Activated CD4-positive, alpha-beta T cell treated with anti-CD3 and anti-CD28 coated beads for 36 hours (primary cell): ENCODE results near the gene IER3. TPM values are rescaled to one million over a fixed set of nuclear protein-coding genes. Genes with fewer than 3 reads are reported as not detected.

Source experiments
- ATAC-seq: fragments of 200-7000 bp; cut with Tn5 transposase; one replicate; pipeline ENCODE4 v1.10.0; 2021; ENCODE audit warnings: mild to moderate bottlenecking, moderate library complexity
- CTCF ChIA-PET: fragments of 350-600 bp; sonication (Branson Sonifier 250); formaldehyde crosslinking; loops from one replicate; lab custom pipeline; 2021; ENCODE audit warnings: antibody characterized with exemption; lab: Charles Lee
- POLR2A ChIA-PET: fragments of 350-600 bp; sonication (Branson Sonifier 250); formaldehyde crosslinking; loops from one replicate; lab custom pipeline; 2021; ENCODE audit warnings: antibody characterized with exemption, inconsistent platforms; lab: Charles Lee
- DNase-seq: peaks from one replicate; pipeline ENCODE4 v3.0.0-alpha.2; 2020
- H3K27ac Mint-ChIP-seq: one replicate; pipeline ENCODE4 v1.8.0; 2021; ENCODE audit warnings: mixed read lengths
- H3K27me3 Mint-ChIP-seq: one replicate; pipeline ENCODE4 v1.8.0; 2021; ENCODE audit warnings: mixed read lengths
- H3K36me3 Mint-ChIP-seq: one replicate; pipeline ENCODE4 v1.8.0; 2021; ENCODE audit warnings: low read depth, mixed read lengths
- H3K4me1 Mint-ChIP-seq: one replicate; pipeline ENCODE4 v1.8.0; 2021; ENCODE audit warnings: mixed read lengths
- H3K4me3 Mint-ChIP-seq: one replicate; pipeline ENCODE4 v1.8.0; 2021; ENCODE audit warnings: mild to moderate bottlenecking, moderate library complexity, mixed read lengths
- H3K9me3 Mint-ChIP-seq: one replicate; pipeline ENCODE4 v1.8.0; 2021; ENCODE audit warnings: low read depth, mixed read lengths
- intact Hi-C, 2 experiments: fragments of 100-400 bp; cut with DNase I in 1 of 2; cut with micrococcal nuclease in 1 of 2; formaldehyde crosslinking; loops; one replicate each; pipeline versions ENCODE4 v1.14.2 to v1.15.1; 2022 to 2024; cut with DNase I, micrococcal nuclease
- total RNA-seq, 2 experiments: library from RNA; stranded (reverse); gene quantifications; one replicate each; pipeline ENCODE4 v1.2.3, GENCODE V29; 2021

The IER3 gene
- total RNA-seq = 100 to 1,000 TPM; 196 to 221 TPM

- Mint-ChIP-seq H3K36me3 (peaks cover 48% of the 10 kb centered on the region), H3K9me3 (no peaks in the 10 kb centered on the region), H3K4me1 (peaks cover 63% of the 10 kb centered on the region), H3K27ac (peak within 1 kb of the TSS; percentile 95), H3K4me3 (peak within 1 kb of the TSS; percentile 96), H3K27me3 (no peaks in the 10 kb centered on the region)
- intact Hi-C loops = loop anchor here (1.0 to 10.0 kb wide), 7 partner anchors 25 to 611 kb away; partner anchors contain the start of genes HLA-B (in 1 of the 2) and VARS2 (in 1 of the 2)
- DNase-seq (peak; percentile 93), ATAC-seq (peak; percentile 47)
- CTCF ChIA-PET = interaction anchor here (0.7 to 1.5 kb wide), 5 partner anchors 18 to 350 kb away, joined by 3 to 9 read pairs (median 3); no protein-coding TSS in a partner anchor
- POLR2A ChIA-PET = interaction anchor here (0.5 to 1.6 kb wide), 10 partner anchors 9 to 97 kb away, joined by 3 to 10 read pairs (median 4); partner anchors contain the start of gene MDC1
Measured at GRCh38 chr6:30744054-30744805, at the start of gene IER3. TSS of gene IER3 (minus strand) at chr6:30744547. CDS start at chr6:30744518, 29 bp downstream.

GRCh38 chr6:30793521-30794194 lies 49.3 kb upstream of the IER3 start:
- no peaks in the 10 kb centered on the region for H3K9me3 Mint-ChIP-seq
- peaks cover 63% of the 10 kb centered on the region for H3K4me1 Mint-ChIP-seq
- peak overlapping the region; percentile 94 for H3K27ac Mint-ChIP-seq
- H3K27me3 Mint-ChIP-seq = no peaks in the 10 kb centered on the region
- H3K36me3 Mint-ChIP-seq = peaks cover 14% of the 10 kb centered on the region
- no peak for DNase-seq
- ChIA-PET POLR2A (interaction anchor here (0.7 to 0.9 kb wide), 3 partner anchors 17 to 106 kb away, joined by 3 to 4 read pairs (median 4); no protein-coding TSS in a partner anchor), CTCF (interaction anchor here (0.7 to 1.8 kb wide), 8 partner anchors 16 to 210 kb away, joined by 3 to 5 read pairs (median 4); partner anchors contain the start of genes IER3 and VARS2)
- intact Hi-C loops = loop anchor here in 1 of 2 experiments (1.0 kb wide), 1 partner anchor 17 kb away; no protein-coding TSS in a partner anchor
- ATAC-seq = peak; percentile 78
- peak overlapping the region; percentile 50 for H3K4me3 Mint-ChIP-seq

DNA sequence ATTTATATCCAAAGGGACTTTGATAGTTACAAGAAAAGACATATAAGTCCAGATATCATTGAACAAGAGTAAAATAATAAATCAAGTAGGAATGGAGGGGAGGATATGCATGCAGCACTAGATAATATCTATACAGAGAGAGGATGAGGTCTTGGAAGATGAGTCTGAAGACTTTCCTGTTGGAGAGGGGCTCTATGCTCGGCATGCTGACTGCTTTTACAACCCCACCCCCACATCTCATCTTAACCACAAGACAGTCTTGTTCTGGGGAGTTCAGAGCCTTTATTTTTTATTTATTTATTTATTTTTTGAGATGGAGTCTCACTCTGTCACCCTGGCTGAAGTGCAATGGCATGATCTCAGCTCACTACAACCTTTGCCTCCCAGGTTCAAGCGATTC lies 48.4 kb upstream of the IER3 start:
- Mint-ChIP-seq H3K36me3 (peaks cover 14% of the 10 kb centered on the region), H3K4me3 (no peak overlapping the region), H3K4me1 (peaks cover 72% of the 10 kb centered on the region), H3K9me3 (no peaks in the 10 kb centered on the region), H3K27ac (peak overlapping the region; percentile 74), H3K27me3 (no peaks in the 10 kb centered on the region)
- ATAC-seq (no peak), DNase-seq (no peak)
- ChIA-PET POLR2A (interaction anchor here (0.7 kb wide), 1 partner anchor 23 kb away, joined by 4 read pairs; no protein-coding TSS in a partner anchor), CTCF (interaction anchor here (0.7 to 1.8 kb wide), 3 partner anchors 17 to 44 kb away, joined by 3 to 5 read pairs (median 3); no protein-coding TSS in a partner anchor)
- intact Hi-C loops = no loop called here

DNA sequence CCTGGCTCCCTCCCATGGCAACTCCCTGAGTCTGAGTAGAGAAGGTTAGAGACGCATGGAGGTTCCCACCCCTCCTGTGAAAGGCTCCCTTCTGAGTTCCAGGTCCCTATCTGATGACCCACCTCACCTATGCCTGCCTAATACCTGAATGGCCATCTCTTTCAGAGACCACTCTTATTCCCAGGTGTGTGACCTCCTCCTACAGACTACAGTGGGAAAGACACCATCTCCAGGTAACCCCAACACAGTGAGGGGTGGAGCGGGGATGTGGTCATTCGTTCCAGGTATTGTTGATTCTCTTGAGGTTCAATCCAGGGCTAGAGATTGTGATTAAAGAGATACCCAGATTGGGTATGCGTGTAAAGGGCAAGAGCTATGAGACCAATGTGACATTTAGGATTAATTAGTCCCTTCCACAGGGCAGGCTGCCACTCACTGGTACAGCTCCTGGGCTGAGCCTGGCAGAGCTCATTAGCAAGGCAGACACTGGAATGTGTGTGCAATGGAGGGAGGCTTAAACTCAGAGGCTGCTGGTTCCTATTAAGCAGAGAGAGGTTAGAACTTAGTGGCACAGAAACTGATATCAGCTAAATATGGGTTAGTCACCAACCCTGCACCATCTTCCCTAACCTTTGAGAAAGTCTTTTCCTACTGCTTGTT lies 46.5 kb upstream of the IER3 start:
- H3K4me3 Mint-ChIP-seq = peak overlapping the region; percentile 34
- peaks cover 12% of the 10 kb centered on the region for H3K36me3 Mint-ChIP-seq
- peak overlapping the region; percentile 78 for H3K27ac Mint-ChIP-seq
- intact Hi-C loops = no loop called here
- H3K9me3 Mint-ChIP-seq = no peaks in the 10 kb centered on the region
- no peak for DNase-seq
- peaks cover 80% of the 10 kb centered on the region for H3K4me1 Mint-ChIP-seq
- CTCF ChIA-PET = interaction anchor here (0.6 to 2.0 kb wide), 8 partner anchors 10 to 309 kb away, joined by 3 to 8 read pairs (median 3); no protein-coding TSS in a partner anchor
- POLR2A ChIA-PET = interaction anchor here (1.0 kb wide), 1 partner anchor 9 kb away, joined by 3 read pairs; no protein-coding TSS in a partner anchor
- H3K27me3 Mint-ChIP-seq = no peaks in the 10 kb centered on the region
- no peak for ATAC-seq

DNA sequence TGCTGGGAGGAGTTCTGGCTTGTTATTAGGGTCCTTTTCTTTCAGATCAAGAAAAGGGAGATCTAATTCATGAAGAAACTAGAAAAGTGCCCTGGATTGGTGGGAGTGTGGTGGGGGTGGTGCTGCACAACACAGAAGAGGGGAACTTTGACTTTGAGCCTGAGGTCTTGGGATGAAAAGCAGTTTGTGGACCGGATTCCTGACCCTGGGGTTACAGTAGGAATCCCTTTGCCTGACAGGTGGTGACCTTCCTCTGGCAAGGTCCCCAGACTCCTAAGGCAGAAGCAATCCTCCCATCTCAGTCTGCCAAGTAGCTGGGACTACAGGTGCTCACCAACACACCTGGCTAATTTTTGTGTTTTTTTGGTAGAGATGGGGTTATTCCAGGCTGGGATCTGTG lies 45.3 kb upstream of the IER3 start:
- no peak for ATAC-seq
- peaks cover 2% of the 10 kb centered on the region for H3K9me3 Mint-ChIP-seq
- H3K36me3 Mint-ChIP-seq = peaks cover 8% of the 10 kb centered on the region
- intact Hi-C loops = loop anchor here in 1 of 2 experiments (5.0 kb wide), 1 partner anchor 262 kb away; no protein-coding TSS in a partner anchor
- H3K4me3 Mint-ChIP-seq = peak overlapping the region; percentile 34
- no peak for DNase-seq
- CTCF ChIA-PET = interaction anchor here (0.6 to 1.7 kb wide), 9 partner anchors 19 to 308 kb away, joined by 3 to 9 read pairs (median 3); no protein-coding TSS in a partner anchor
- H3K27me3 Mint-ChIP-seq = no peaks in the 10 kb centered on the region
- peaks cover 79% of the 10 kb centered on the region for H3K4me1 Mint-ChIP-seq
- peak overlapping the region; percentile 96 for H3K27ac Mint-ChIP-seq
- POLR2A ChIA-PET = interaction anchor here (0.9 to 2.9 kb wide), 2 partner anchors 26 to 95 kb away, joined by 3 to 11 read pairs; no protein-coding TSS in a partner anchor

DNA sequence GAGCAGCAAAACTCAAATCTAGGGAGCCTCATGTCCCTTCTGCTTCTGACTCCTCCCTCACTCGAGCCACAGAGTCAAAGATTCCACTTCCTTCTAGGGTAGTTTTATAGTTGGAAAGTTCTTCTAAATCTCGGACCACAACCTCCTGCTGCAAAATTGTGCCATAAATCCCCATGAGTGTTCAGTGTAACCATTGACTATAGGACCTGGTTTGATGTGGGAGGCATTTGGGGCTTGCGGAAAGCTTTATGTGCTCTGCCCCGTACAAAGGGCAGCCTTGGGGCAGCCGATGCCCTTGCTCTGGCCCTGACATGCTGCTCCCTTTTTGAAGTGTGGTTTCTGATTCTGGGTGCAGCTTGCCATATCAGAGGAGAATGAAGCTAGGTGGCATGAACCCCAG lies 43.6 kb upstream of the IER3 start:
- Mint-ChIP-seq H3K27ac (peak overlapping the region; percentile 96), H3K36me3 (peaks cover 7% of the 10 kb centered on the region), H3K9me3 (peaks cover 2% of the 10 kb centered on the region), H3K4me1 (peaks cover 67% of the 10 kb centered on the region), H3K27me3 (no peaks in the 10 kb centered on the region), H3K4me3 (peak overlapping the region; percentile 59)
- POLR2A ChIA-PET = interaction anchor here (0.7 to 2.9 kb wide), 7 partner anchors 18 to 816 kb away, joined by 3 to 11 read pairs (median 5); no protein-coding TSS in a partner anchor
- ATAC-seq (peak; percentile 73), DNase-seq (peak; percentile 75)
- CTCF ChIA-PET = interaction anchor here (0.9 to 2.1 kb wide), 15 partner anchors 19 to 292 kb away, joined by 3 to 10 read pairs (median 6); no protein-coding TSS in a partner anchor
- intact Hi-C loops = loop anchor here (1.0 to 5.0 kb wide), 8 partner anchors 19 to 261 kb away; partner anchors contain the start of gene IER3 (in 1 of the 2)

- CTCF ChIA-PET = interaction anchor here (0.6 to 1.8 kb wide), 7 partner anchors 9 to 330 kb away, joined by 3 to 12 read pairs (median 4); no protein-coding TSS in a partner anchor
- H3K4me1 Mint-ChIP-seq = peaks cover 70% of the 10 kb centered on the region
- ATAC-seq (no peak), DNase-seq (no peak)
- H3K9me3 Mint-ChIP-seq = peaks cover 2% of the 10 kb centered on the region
- H3K36me3 Mint-ChIP-seq = peaks cover 2% of the 10 kb centered on the region
- H3K4me3 Mint-ChIP-seq = peak overlapping the region; percentile 63
- H3K27me3 Mint-ChIP-seq = no peaks in the 10 kb centered on the region
- POLR2A ChIA-PET = interaction anchor here (0.7 to 1.4 kb wide), 3 partner anchors 9 to 48 kb away, joined by 3 to 4 read pairs (median 3); no protein-coding TSS in a partner anchor
- intact Hi-C loops = no loop called here
- H3K27ac Mint-ChIP-seq = peak overlapping the region; percentile 90
Measured at GRCh38 chr6:30782425-30783014, 38.2 kb upstream of the IER3 start.

- peaks cover 2% of the 10 kb centered on the region for H3K36me3 Mint-ChIP-seq
- intact Hi-C loops = no loop called here
- ChIA-PET CTCF (interaction anchor here (0.6 to 1.8 kb wide), 8 partner anchors 9 to 241 kb away, joined by 3 to 12 read pairs (median 4); no protein-coding TSS in a partner anchor), POLR2A (interaction anchor here (0.7 to 1.4 kb wide), 5 partner anchors 9 to 171 kb away, joined by 3 to 4 read pairs (median 3); no protein-coding TSS in a partner anchor)
- peak; percentile 53 for ATAC-seq
- peak overlapping the region; percentile 90 for H3K27ac Mint-ChIP-seq
- H3K27me3 Mint-ChIP-seq = no peaks in the 10 kb centered on the region
- H3K4me1 Mint-ChIP-seq = peaks cover 74% of the 10 kb centered on the region
- peak overlapping the region; percentile 63 for H3K4me3 Mint-ChIP-seq
- peak; percentile 80 for DNase-seq
- H3K9me3 Mint-ChIP-seq = peaks cover 2% of the 10 kb centered on the region
Measured at GRCh38 chr6:30781743-30782424, 37.5 kb upstream of the IER3 start.

DNA sequence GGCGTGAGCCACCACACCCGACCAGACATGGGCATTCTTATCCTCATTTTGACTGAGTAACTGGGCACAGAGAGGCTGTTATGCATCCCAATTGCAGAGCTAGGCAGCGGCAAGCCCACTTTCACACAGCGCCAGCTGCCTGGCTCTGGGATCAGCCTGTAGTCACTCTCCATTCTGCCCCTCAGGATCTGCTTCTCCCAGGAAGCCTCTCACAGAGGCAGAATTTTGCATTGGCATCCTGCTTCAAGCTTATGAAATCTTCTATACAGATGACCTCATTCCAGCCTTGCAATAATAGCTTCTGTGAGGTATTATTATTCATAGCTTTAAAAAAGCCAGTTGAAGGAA lies 37.0 kb upstream of the IER3 start:
- H3K27ac Mint-ChIP-seq = peak overlapping the region; percentile 90
- no peak for DNase-seq
- ChIA-PET CTCF (interaction anchor here (0.6 to 1.8 kb wide), 6 partner anchors 8 to 103 kb away, joined by 3 to 12 read pairs (median 6); no protein-coding TSS in a partner anchor), POLR2A (interaction anchor here (0.7 to 1.4 kb wide), 4 partner anchors 12 to 171 kb away, joined by 3 to 4 read pairs (median 4); no protein-coding TSS in a partner anchor)
- H3K4me3 Mint-ChIP-seq = no peak overlapping the region
- H3K36me3 Mint-ChIP-seq = peaks cover 2% of the 10 kb centered on the region
- intact Hi-C loops = no loop called here
- H3K27me3 Mint-ChIP-seq = no peaks in the 10 kb centered on the region
- peaks cover 72% of the 10 kb centered on the region for H3K4me1 Mint-ChIP-seq
- no peak for ATAC-seq
- peaks cover 2% of the 10 kb centered on the region for H3K9me3 Mint-ChIP-seq
